AG09309 (cell line): ENCODE measurements around the gene XPC.
A peak's percentile ranks its signal among the peaks of the same experiment; 100 is the strongest.

Source experiments
- DNase-seq: peaks from one replicate; pipeline ENCODE4 v3.0.0-alpha.2; 2010; ENCODE audit warnings: low read depth
- H3K4me3 ChIP-seq: 2 replicates; pipeline ENCODE4 v1.5.1; 2011; ENCODE audit warnings: mild to moderate bottlenecking, low read depth, low read length, moderate library complexity; ENCODE audit not compliant: control insufficient read depth
- TF ChIP-seq, protein P1 (sequence below): IDR thresholded peaks from 2 replicates; pipeline ENCODE4 v1.5.1; 2011; ENCODE audit warnings: mild to moderate bottlenecking, low read depth, low read length, inconsistent platforms; ENCODE audit not compliant: insufficient read depth, control insufficient read depth; ENCODE audit errors: missing control alignments

Gene XPC

DNA sequence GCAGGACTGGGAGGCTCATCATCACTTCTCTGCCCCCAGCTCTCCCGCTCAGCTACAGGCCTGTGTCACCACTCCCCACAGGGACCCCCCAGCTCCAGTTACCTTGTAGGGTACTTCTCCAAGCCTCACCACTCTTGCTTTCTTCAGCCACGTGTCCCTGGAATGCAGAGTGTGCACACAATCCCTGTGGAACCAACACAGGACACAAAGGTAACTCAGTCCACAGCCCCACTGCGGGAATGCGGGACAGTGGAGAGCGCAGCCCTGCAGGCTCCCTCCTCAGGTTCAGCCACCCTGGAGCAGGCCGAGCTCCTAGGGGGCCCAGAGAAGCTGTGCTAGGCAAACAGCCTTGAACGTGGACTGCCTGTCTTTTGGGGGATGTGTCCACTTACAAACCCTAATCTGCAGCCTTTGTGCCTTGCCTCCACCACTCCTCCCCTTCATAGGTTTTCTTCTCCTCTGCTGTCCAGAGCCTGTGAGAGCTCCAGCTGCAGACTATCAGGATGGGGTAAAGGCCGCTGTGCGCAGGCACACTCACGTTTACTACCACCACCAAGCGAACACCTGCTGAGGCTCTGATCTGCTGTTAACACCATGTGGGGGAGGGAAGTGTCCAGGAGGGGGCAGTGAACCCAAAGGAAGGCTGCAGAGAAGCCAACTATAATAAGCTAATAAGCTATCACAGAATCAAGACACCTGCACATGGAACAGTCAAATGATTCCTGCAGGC lies 26.0 kb downstream of the XPC start:
- H3K4me3 ChIP-seq, result no peak overlapping the region
- no peak for DNase-seq
- TF ChIP-seq, protein P1, sequence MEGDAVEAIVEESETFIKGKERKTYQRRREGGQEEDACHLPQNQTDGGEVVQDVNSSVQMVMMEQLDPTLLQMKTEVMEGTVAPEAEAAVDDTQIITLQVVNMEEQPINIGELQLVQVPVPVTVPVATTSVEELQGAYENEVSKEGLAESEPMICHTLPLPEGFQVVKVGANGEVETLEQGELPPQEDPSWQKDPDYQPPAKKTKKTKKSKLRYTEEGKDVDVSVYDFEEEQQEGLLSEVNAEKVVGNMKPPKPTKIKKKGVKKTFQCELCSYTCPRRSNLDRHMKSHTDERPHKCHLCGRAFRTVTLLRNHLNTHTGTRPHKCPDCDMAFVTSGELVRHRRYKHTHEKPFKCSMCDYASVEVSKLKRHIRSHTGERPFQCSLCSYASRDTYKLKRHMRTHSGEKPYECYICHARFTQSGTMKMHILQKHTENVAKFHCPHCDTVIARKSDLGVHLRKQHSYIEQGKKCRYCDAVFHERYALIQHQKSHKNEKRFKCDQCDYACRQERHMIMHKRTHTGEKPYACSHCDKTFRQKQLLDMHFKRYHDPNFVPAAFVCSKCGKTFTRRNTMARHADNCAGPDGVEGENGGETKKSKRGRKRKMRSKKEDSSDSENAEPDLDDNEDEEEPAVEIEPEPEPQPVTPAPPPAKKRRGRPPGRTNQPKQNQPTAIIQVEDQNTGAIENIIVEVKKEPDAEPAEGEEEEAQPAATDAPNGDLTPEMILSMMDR, result peak; percentile 37

GRCh38 chr3:14151471-14152083 lies 26.8 kb downstream of the XPC start:
- DNase-seq, result no peak
- H3K4me3 ChIP-seq, result no peak overlapping the region
- TF ChIP-seq, protein P1, result no peak

DNA sequence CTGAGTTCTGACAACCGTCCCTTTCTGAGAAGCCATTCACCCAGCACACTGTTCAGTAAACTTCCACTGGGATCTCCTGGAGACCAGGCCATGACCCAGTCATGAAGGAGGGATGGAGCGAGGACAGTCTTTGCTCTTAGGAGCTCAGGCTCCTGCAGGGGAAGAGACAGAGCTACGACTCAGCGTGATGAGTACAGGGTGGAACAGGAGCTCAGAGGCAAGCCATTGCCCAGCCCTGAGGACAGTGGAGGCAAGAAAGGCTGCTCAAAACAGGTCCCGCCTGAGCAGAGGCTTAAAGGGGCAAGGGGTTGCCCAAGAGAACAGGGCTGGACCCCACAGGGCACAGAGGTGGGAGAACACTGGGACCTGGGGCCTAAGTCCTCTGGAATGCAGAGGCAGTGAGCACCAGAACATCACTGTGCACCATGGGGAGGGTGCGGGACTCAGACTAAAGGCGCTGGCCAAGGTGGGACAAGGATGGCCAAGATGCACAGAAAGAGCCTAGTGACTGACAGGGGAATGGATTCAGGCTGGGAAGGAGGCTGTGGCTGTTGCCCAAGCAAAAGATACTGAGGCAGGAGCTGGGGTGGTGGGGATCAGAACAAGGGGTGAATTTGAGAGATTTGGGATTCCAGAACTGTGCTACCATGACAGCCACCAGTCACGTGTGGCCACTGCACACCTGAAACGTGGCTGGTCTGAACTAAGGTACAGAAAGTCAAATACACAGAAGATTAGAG lies 27.7 kb downstream of the XPC start:
- TF ChIP-seq, protein P1, result no peak
- H3K4me3 ChIP-seq, result no peak overlapping the region
- no peak for DNase-seq

GRCh38 chr3:14150078-14150477 lies 28.3 kb downstream of the XPC start:
- TF ChIP-seq, protein P1, result no peak
- H3K4me3 ChIP-seq, result no peak overlapping the region
- no peak for DNase-seq

- no peak for DNase-seq
- no peak overlapping the region for H3K4me3 ChIP-seq
Observed at GRCh38 chr3:14148041-14148985, 30.1 kb downstream of the XPC start.

More at GRCh38 chr3:14148041-14148985, 30.1 kb downstream of the XPC start:
- TF ChIP-seq, protein P1, result peak; percentile 21
